CD14-positive monocyte (primary cell): Measurements from ENCODE around the gene GNPAT. TPM values are rescaled to one million over a fixed set of nuclear protein-coding genes. Genes with fewer than 3 reads are reported as not detected.

Experiments
- DNase-seq, 3 donors: peaks; one replicate each; pipeline ENCODE4 v3.0.0-alpha.2; 2011 to 2022
- H2AFZ ChIP-seq: 2 replicates; pipeline ENCODE4 v1.6.0; 2012; ENCODE audit warnings: mild to moderate bottlenecking, low read depth, low read length, inconsistent platforms; ENCODE audit not compliant: insufficient read depth, poor library complexity, severe bottlenecking
- H3K27ac ChIP-seq, 2 donors: 1 replicate in 1 of 2; 2 replicates in 1 of 2; pipeline ENCODE4 v1.5.1; 2012 to 2013; ENCODE audit warnings: low read length in 2 of 2, control low read depth in 1 of 2, inconsistent platforms in 1 of 2, low read depth in 1 of 2, mild to moderate bottlenecking in 1 of 2
- H3K27me3 ChIP-seq, 2 donors: one replicate each; pipeline versions ENCODE4 v1.6.0 to v1.6.1; 2011 to 2013; ENCODE audit warnings: low read length in 2 of 2; ENCODE audit not compliant: control insufficient read depth in 2 of 2, insufficient read depth in 2 of 2
- H3K36me3 ChIP-seq, 2 donors: replicated peaks in 1 of 2; 1 replicate in 1 of 2; 2 replicates in 1 of 2; pipeline versions ENCODE4 v1.5.1 to v1.6.1; 2012 to 2013; ENCODE audit warnings: low read length in 2 of 2, control low read depth in 1 of 2, inconsistent platforms in 1 of 2, mild to moderate bottlenecking in 1 of 2; ENCODE audit not compliant: insufficient read depth in 2 of 2, control insufficient read depth in 1 of 2
- H3K4me1 ChIP-seq, 2 donors: 1 replicate in 1 of 2; 2 replicates in 1 of 2; pipeline versions ENCODE4 v1.5.1 to v1.6.1; 2012 to 2013; ENCODE audit warnings: low read length in 2 of 2, control low read depth in 1 of 2, inconsistent platforms in 1 of 2, mild to moderate bottlenecking in 1 of 2, moderate library complexity in 1 of 2; ENCODE audit not compliant: insufficient read depth in 2 of 2, control insufficient read depth in 1 of 2
- H3K4me2 ChIP-seq: replicated peaks from 2 replicates; pipeline ENCODE3; 2012; ENCODE audit warnings: low read length, moderate library complexity, mild to moderate bottlenecking; ENCODE audit not compliant: poor library complexity, severe bottlenecking; ENCODE audit errors: extremely low read depth
- H3K4me3 ChIP-seq, 3 experiments: fragments of 200-600 bp in 1 of 3; sonication (generic) in 1 of 3; replicated peaks in 1 of 3; 1 replicate in 2 of 3; 2 replicates in 1 of 3; pipeline ENCODE4 v1.5.1; 2011 to 2013; ENCODE audit warnings: low read length in 3 of 3, mild to moderate bottlenecking in 3 of 3, control low read depth in 2 of 3, low read depth in 2 of 3, inconsistent platforms in 1 of 3, moderate library complexity in 1 of 3
- H3K79me2 ChIP-seq: 2 replicates; pipeline ENCODE4 v1.6.0; 2012; ENCODE audit warnings: mild to moderate bottlenecking, control low read depth, inconsistent platforms, low read length, moderate library complexity; ENCODE audit not compliant: insufficient read depth
- H3K9ac ChIP-seq: 2 replicates; pipeline ENCODE4 v1.6.0; 2017; ENCODE audit warnings: low read length, mild to moderate bottlenecking; ENCODE audit not compliant: insufficient read depth, poor library complexity, severe bottlenecking
- H3K9me3 ChIP-seq, 2 donors: replicated peaks in 1 of 2; 1 replicate in 1 of 2; 2 replicates in 1 of 2; pipeline versions ENCODE4 v1.5.1 to v1.6.1; 2012 to 2013; ENCODE audit warnings: low read length in 2 of 2, control low read depth in 1 of 2; ENCODE audit not compliant: control insufficient read depth in 1 of 2, insufficient read depth in 1 of 2
- H4K20me1 ChIP-seq: 2 replicates; pipeline ENCODE4 v1.6.0; 2012; ENCODE audit warnings: mild to moderate bottlenecking, low read length, control low read depth, moderate library complexity; ENCODE audit not compliant: insufficient read depth
- H3K27ac Mint-ChIP-seq, 7 donors: one replicate each; pipeline ENCODE4 v1.8.0; 2020; ENCODE audit warnings: mild to moderate bottlenecking in 7 of 7, mixed read lengths in 7 of 7, moderate library complexity in 6 of 7, inconsistent platforms in 2 of 7
- H3K27me3 Mint-ChIP-seq, 3 donors: one replicate each; pipeline ENCODE4 v1.8.0; 2021 to 2022; ENCODE audit warnings: low read depth in 3 of 3, mild to moderate bottlenecking in 3 of 3, mixed read lengths in 3 of 3, moderate library complexity in 3 of 3, inconsistent platforms in 1 of 3
- H3K36me3 Mint-ChIP-seq, 2 donors: one replicate each; pipeline ENCODE4 v1.8.0; 2020; ENCODE audit warnings: mixed read lengths in 2 of 2, inconsistent platforms in 1 of 2, mild to moderate bottlenecking in 1 of 2
- H3K4me1 Mint-ChIP-seq: one replicate; pipeline ENCODE4 v1.8.0; 2020; ENCODE audit warnings: mild to moderate bottlenecking, mixed read lengths
- H3K4me3 Mint-ChIP-seq, 2 donors: one replicate each; pipeline ENCODE4 v1.8.0; 2020; ENCODE audit warnings: mild to moderate bottlenecking in 2 of 2, mixed read lengths in 2 of 2, moderate library complexity in 1 of 2
- H3K9me3 Mint-ChIP-seq, 7 donors: one replicate each; pipeline ENCODE4 v1.8.0; 2020 to 2022; ENCODE audit warnings: mixed read lengths in 7 of 7, mild to moderate bottlenecking in 6 of 7, moderate library complexity in 6 of 7, inconsistent platforms in 2 of 7
- WGBS: methylation state at CpG from one replicate; pipeline ENCODE4 v1.1.5; 2013; ENCODE audit warnings: missing lambda C conversion rate; ENCODE audit not compliant: insufficient coverage; 5-methylcytosine and 5-hydroxymethylcytosine counted together
- intact Hi-C, 2 donors: fragments of 100-400 bp; cut with micrococcal nuclease; formaldehyde crosslinking; loops; one replicate each; pipeline versions ENCODE4 v1.15.0 to v1.15.1; 2023
- polyA plus RNA-seq, 3 donors: library from polyadenylated mRNA; depleted of rRNA in 1 of 3; unstranded in 2 of 3; stranded (reverse) in 1 of 3; fragments of 300-500 nt in 2 of 3; fragments of >200 nt in 1 of 3; fragmentation: Illumina TruSeq in 2 of 3; gene quantifications; 1 replicate in 2 of 3; 2 replicates in 1 of 3; pipeline ENCODE4 v1.2.3, GENCODE V29; 2012 to 2021
- TF ChIP-seq, protein P1 (sequence below): fragments of 200-600 bp; IDR thresholded peaks from one replicate; pipeline ENCODE4 v1.8.0; 2022; ENCODE audit warnings: antibody characterized with exemption, mild to moderate bottlenecking

The GNPAT gene
- polyA plus RNA-seq, 3 donors = 20.8 to 40.3 (median 34.8) TPM

DNA sequence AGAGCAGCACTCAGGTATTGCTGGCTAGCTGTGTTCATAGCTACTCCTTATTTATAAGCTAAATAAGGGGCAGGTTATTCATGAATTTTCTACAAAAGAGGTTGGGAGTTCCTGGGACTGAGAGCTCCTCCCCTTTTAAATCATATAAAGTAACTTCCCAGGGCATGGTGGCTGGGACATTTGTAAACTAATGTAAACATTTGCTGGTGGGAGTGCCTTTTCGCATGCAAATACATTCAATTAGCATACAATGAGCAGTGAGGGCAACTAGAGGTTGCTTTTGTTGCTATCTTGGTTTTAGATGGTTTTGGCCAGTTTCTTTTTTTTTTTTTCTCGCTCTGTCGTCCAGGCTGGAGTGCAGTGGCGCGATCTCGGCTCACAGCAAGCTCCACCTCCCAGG lies 43.4 kb downstream of the GNPAT start:
- H3K9ac ChIP-seq = no peak overlapping the region
- DNase-seq = no peak
- no peaks in the 10 kb centered on the region for H3K79me2 ChIP-seq
- H3K4me1 ChIP-seq = no peaks in the 10 kb centered on the region
- no peak overlapping the region for H2AFZ ChIP-seq
- Mint-ChIP-seq H3K4me3 (no peak overlapping the region), H3K27ac (no peak overlapping the region), H3K4me1 (peaks cover 2% of the 10 kb centered on the region), H3K9me3 (peaks cover 0 to 2% (median 0%) of the 10 kb centered on the region in 7 donors), H3K36me3 (peaks cover 2 to 4% of the 10 kb centered on the region in 2 donors), H3K27me3 (peaks cover 2 to 4% (median 3%) of the 10 kb centered on the region in 3 donors)
- no CpG with 5 or more reads among the region's 6 CpGs for WGBS
- TF ChIP-seq, protein P1, sequence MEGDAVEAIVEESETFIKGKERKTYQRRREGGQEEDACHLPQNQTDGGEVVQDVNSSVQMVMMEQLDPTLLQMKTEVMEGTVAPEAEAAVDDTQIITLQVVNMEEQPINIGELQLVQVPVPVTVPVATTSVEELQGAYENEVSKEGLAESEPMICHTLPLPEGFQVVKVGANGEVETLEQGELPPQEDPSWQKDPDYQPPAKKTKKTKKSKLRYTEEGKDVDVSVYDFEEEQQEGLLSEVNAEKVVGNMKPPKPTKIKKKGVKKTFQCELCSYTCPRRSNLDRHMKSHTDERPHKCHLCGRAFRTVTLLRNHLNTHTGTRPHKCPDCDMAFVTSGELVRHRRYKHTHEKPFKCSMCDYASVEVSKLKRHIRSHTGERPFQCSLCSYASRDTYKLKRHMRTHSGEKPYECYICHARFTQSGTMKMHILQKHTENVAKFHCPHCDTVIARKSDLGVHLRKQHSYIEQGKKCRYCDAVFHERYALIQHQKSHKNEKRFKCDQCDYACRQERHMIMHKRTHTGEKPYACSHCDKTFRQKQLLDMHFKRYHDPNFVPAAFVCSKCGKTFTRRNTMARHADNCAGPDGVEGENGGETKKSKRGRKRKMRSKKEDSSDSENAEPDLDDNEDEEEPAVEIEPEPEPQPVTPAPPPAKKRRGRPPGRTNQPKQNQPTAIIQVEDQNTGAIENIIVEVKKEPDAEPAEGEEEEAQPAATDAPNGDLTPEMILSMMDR = no peak
- H3K36me3 ChIP-seq = no peaks in the 10 kb centered on the region
- no peaks in the 10 kb centered on the region for H3K27me3 ChIP-seq
- intact Hi-C loops = no loop called here
- no peak overlapping the region for H3K27ac ChIP-seq
- no peaks in the 10 kb centered on the region for H4K20me1 ChIP-seq
- H3K4me3 ChIP-seq = no peak overlapping the region
- H3K4me2 ChIP-seq = no peak overlapping the region
- H3K9me3 ChIP-seq = no peaks in the 10 kb centered on the region

DNA sequence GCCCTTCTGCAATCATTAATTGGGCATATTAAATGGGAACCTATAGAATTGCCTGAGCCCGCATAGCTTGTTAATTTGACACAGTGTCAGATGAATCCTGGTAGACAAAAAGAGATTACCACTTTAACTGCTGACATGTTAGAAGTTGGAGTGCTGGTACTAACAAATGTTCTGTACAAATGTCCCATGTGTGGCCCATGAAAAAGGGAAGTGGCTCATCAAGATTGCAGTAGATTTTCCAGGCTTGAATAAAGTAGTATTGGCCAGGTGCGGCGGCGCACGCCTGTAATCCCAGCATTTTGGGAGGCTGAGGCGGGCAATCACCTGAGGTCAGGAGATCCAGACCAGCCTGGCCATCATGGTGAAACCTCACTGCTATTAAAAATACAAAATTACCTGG lies 45.6 kb downstream of the GNPAT start:
- Histone ChIP-seq H3K9me3 (no peaks in the 10 kb centered on the region), H4K20me1 (no peaks in the 10 kb centered on the region), H3K4me2 (no peak overlapping the region), H3K27me3 (no peaks in the 10 kb centered on the region), H3K4me1 (no peaks in the 10 kb centered on the region), H3K4me3 (no peak overlapping the region), H3K27ac (no peak overlapping the region), H3K9ac (no peak overlapping the region), H3K36me3 (no peaks in the 10 kb centered on the region), H3K79me2 (no peaks in the 10 kb centered on the region), H2AFZ (no peak overlapping the region)
- H3K27me3 Mint-ChIP-seq = peaks cover 2 to 4% (median 3%) of the 10 kb centered on the region in 3 donors
- no peak overlapping the region for H3K27ac Mint-ChIP-seq
- TF ChIP-seq, protein P1 = no peak
- H3K4me1 Mint-ChIP-seq = no peaks in the 10 kb centered on the region
- no peaks in the 10 kb centered on the region for H3K9me3 Mint-ChIP-seq
- no peak overlapping the region for H3K4me3 Mint-ChIP-seq
- peaks cover 2 to 4% of the 10 kb centered on the region in 2 donors for H3K36me3 Mint-ChIP-seq
- intact Hi-C loops = no loop called here
- 95% methylated on average over 4 of the region's 6 CpGs for WGBS
- DNase-seq = no peak
